Measurements from ENCODE around the gene RPS15. TPM values are rescaled to one million over a fixed set of nuclear protein-coding genes. Genes with fewer than 3 reads are reported as not detected.
A peak's percentile ranks its signal among the peaks of the same experiment; 100 is the strongest.

Gene RPS15
- total and polyA plus RNA-seq, 4 donors = 296 to 954 (median 414) TPM

DNA sequence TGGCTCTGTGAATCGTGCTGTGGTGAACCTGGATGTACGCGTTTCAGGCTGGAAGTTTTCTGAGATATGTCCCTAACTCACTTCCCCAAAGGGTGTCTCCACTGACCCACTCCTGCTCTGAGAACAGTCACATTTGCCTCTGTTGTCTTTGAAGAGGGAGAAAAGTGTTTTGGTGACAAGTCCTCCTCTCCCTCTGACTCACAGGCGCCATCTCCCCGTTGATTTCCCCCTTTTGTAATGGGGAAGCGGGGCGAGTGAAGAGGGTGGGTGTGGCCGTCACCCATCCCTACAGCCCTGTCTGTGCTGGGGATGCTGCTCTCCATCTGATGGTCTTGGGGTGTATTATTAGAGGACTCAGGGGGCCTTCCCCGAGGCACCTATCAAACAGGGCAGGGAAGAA lies 21.3 kb downstream of the RPS15 start:
- H3K9ac ChIP-seq (ENCODE audit: low read depth in 1 of 2, low read length in 2 of 2) = no peak overlapping the region
- peaks cover 0 to 11% (median 0%) of the 10 kb centered on the region in 4 donors for H3K4me1 ChIP-seq (ENCODE audit: control insufficient read depth in 4 of 4, insufficient read depth in 4 of 4, low read length in 3 of 4)
- peaks cover 0 to 1% (median 0%) of the 10 kb centered on the region in 4 donors for H3K36me3 ChIP-seq (ENCODE audit: control insufficient read depth in 4 of 4, insufficient read depth in 3 of 4, low read depth in 1 of 4, low read length in 3 of 4)
- TF ChIP-seq EGR1 (IDR thresholded peaks at IDR 0.05; ENCODE audit: low read depth in 2 of 2) = no peak
- TF ChIP-seq SP1 (IDR thresholded peaks at IDR 0.05) = no peak
- no peak for TF ChIP-seq HNF4A (conservative IDR thresholded peaks at IDR 0.05)
- no peak for TF ChIP-seq GABPA (IDR thresholded peaks at IDR 0.05 in 1 of 2, conservative IDR thresholded peaks at IDR 0.05 in 1 of 2)
- 78% methylated on average over 9 of the region's 9 CpGs for WGBS
- no peak for DNase-seq (ENCODE audit: low spot score)
- H3K27me3 ChIP-seq (ENCODE audit: control insufficient read depth in 4 of 4, insufficient read depth in 4 of 4, low read length in 3 of 4) = peaks cover 0 to 11% (median 3%) of the 10 kb centered on the region in 4 donors
- no peak overlapping the region for H3K27ac ChIP-seq (ENCODE audit: low read depth in 1 of 2, low read length in 2 of 2)
- H3K9me3 ChIP-seq (ENCODE audit: control insufficient read depth in 4 of 4, low read length in 3 of 4) = no peaks in the 10 kb centered on the region
- H3K4me3 ChIP-seq (ENCODE audit: low read depth in 1 of 3, low read length in 3 of 3) = no peak overlapping the region

DNA sequence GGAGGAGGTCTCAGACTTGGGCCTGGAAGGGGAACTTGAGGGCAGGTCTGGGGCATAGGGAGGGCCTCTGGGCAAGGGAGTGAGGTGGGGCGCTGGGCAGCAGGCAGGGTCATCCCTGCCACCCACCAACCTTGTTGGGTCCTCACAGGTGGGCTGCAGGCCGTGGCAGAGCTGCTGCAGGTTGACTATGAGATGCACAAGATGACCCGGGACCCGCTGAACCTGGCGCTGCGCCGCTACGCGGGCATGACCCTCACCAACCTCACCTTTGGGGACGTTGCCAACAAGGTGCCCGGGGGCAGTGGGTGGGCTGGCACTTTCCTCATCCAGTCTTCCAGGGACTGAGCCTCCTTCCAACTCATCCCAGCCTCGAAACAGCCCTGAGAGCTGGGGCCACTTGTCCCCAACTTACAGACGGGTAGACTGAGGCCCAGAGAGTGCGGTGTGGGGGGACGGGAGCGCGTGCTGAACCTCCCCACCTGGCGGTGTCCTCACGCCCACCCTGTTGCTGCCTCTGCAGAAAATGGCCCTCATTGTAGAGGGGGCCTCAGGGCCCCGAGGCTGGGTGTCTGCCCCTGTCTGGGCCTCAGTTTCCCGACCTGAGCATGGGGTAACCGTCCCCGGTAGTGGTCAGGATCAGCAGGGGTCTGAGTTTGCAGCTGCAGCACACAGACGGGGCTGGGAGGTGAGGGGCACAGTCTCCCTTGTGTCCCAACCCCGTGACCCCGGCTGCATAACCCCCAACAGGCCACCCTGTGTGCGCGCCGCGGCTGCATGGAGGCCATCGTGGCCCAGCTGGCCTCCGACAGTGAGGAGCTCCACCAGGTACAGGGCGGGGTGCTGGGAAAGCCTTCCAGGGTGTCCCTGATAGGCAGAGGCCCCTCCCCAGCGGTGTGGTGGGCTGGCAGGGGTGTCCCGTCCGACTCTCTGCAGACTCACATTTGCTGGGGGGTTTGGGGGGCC lies 22.1 kb downstream of the RPS15 start:
- Histone ChIP-seq H3K27me3 (ENCODE audit: control insufficient read depth in 4 of 4, insufficient read depth in 4 of 4, low read length in 3 of 4) (peaks cover 0 to 11% (median 3%) of the 10 kb centered on the region in 4 donors), H3K4me1 (ENCODE audit: control insufficient read depth in 4 of 4, insufficient read depth in 4 of 4, low read length in 3 of 4) (peaks cover 0 to 6% (median 0%) of the 10 kb centered on the region in 4 donors), H3K4me3 (ENCODE audit: low read depth in 1 of 3, low read length in 3 of 3) (no peak overlapping the region), H3K36me3 (ENCODE audit: control insufficient read depth in 4 of 4, insufficient read depth in 3 of 4, low read depth in 1 of 4, low read length in 3 of 4) (peaks cover 0 to 1% (median 0%) of the 10 kb centered on the region in 4 donors), H3K27ac (ENCODE audit: low read depth in 1 of 2, low read length in 2 of 2) (no peak overlapping the region), H3K9me3 (ENCODE audit: control insufficient read depth in 4 of 4, low read length in 3 of 4) (no peaks in the 10 kb centered on the region), H3K9ac (ENCODE audit: low read depth in 1 of 2, low read length in 2 of 2) (no peak overlapping the region)
- TF ChIP-seq, protein P1, sequence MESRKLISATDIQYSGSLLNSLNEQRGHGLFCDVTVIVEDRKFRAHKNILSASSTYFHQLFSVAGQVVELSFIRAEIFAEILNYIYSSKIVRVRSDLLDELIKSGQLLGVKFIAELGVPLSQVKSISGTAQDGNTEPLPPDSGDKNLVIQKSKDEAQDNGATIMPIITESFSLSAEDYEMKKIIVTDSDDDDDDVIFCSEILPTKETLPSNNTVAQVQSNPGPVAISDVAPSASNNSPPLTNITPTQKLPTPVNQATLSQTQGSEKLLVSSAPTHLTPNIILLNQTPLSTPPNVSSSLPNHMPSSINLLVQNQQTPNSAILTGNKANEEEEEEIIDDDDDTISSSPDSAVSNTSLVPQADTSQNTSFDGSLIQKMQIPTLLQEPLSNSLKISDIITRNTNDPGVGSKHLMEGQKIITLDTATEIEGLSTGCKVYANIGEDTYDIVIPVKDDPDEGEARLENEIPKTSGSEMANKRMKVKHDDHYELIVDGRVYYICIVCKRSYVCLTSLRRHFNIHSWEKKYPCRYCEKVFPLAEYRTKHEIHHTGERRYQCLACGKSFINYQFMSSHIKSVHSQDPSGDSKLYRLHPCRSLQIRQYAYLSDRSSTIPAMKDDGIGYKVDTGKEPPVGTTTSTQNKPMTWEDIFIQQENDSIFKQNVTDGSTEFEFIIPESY (IDR thresholded peaks at IDR 0.05) = no peak
- no peak for DNase-seq (ENCODE audit: low spot score)
- WGBS = 92% methylated on average over 36 of the region's 36 CpGs

DNA sequence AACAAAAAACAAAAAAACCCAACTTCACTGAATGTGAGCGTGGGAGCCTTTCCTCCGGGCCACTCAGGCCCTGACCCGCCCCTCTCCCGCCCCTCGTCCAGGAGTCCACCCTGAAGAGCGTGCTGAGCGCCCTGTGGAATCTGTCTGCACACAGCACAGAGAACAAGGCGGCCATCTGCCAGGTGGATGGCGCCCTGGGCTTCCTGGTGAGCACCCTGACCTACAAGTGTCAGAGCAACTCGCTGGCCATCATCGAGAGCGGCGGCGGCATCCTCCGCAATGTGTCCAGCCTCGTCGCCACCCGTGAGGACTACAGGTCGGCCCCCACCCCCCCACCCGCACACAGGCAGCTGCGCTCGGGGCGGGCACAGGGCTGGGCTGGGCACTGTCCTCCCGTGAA lies 23.7 kb downstream of the RPS15 start:
- Histone ChIP-seq H3K9ac (ENCODE audit: low read depth in 1 of 2, low read length in 2 of 2) (no peak overlapping the region), H3K4me3 (ENCODE audit: low read depth in 1 of 3, low read length in 3 of 3) (no peak overlapping the region), H3K27me3 (ENCODE audit: control insufficient read depth in 4 of 4, insufficient read depth in 4 of 4, low read length in 3 of 4) (peaks cover 0 to 5% (median 2%) of the 10 kb centered on the region in 4 donors), H3K9me3 (ENCODE audit: control insufficient read depth in 4 of 4, low read length in 3 of 4) (no peaks in the 10 kb centered on the region), H3K36me3 (ENCODE audit: control insufficient read depth in 4 of 4, insufficient read depth in 3 of 4, low read depth in 1 of 4, low read length in 3 of 4) (no peaks in the 10 kb centered on the region), H3K4me1 (ENCODE audit: control insufficient read depth in 4 of 4, insufficient read depth in 4 of 4, low read length in 3 of 4) (peaks cover 0 to 14% (median 5%) of the 10 kb centered on the region in 4 donors), H3K27ac (ENCODE audit: low read depth in 1 of 2, low read length in 2 of 2) (no peak overlapping the region)
- no peak for DNase-seq (ENCODE audit: low spot score)
- WGBS = 95% methylated on average over 24 of the region's 24 CpGs
- no peak for TF ChIP-seq HNF4A (conservative IDR thresholded peaks at IDR 0.05)

DNA sequence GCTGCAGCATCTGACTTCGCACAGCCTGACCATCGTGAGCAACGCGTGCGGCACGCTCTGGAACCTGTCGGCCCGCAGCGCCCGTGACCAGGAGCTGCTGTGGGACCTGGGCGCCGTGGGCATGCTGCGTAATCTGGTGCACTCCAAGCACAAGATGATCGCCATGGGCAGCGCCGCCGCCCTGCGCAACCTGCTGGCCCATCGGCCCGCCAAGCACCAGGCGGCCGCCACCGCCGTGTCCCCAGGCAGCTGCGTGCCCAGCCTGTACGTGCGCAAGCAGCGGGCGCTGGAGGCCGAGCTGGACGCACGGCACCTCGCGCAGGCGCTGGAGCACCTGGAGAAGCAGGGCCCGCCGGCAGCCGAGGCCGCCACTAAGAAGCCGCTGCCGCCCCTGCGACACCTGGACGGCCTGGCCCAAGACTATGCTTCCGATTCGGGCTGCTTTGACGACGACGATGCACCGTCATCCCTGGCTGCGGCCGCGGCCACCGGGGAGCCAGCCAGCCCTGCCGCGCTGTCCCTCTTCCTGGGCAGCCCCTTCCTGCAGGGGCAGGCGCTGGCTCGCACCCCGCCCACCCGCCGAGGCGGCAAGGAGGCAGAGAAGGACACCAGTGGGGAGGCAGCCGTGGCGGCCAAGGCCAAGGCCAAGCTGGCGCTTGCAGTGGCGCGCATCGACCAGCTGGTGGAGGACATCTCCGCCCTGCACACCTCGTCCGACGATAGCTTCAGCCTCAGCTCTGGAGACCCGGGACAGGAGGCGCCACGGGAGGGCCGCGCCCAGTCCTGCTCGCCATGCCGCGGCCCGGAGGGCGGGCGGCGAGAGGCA lies 27.2 kb downstream of the RPS15 start:
- Histone ChIP-seq H3K4me3 (ENCODE audit: low read depth in 1 of 3, low read length in 3 of 3) (no peak overlapping the region), H3K27ac (ENCODE audit: low read depth in 1 of 2, low read length in 2 of 2) (no peak overlapping the region), H3K36me3 (ENCODE audit: control insufficient read depth in 4 of 4, insufficient read depth in 3 of 4, low read depth in 1 of 4, low read length in 3 of 4) (no peaks in the 10 kb centered on the region), H3K27me3 (ENCODE audit: control insufficient read depth in 4 of 4, insufficient read depth in 4 of 4, low read length in 3 of 4) (peaks cover 0 to 11% (median 3%) of the 10 kb centered on the region in 4 donors), H3K4me1 (ENCODE audit: control insufficient read depth in 4 of 4, insufficient read depth in 4 of 4, low read length in 3 of 4) (peaks cover 18 to 45% (median 35%) of the 10 kb centered on the region in 4 donors), H3K9me3 (ENCODE audit: control insufficient read depth in 4 of 4, low read length in 3 of 4) (no peaks in the 10 kb centered on the region), H3K9ac (ENCODE audit: low read depth in 1 of 2, low read length in 2 of 2) (no peak overlapping the region)
- 54% methylated on average over 83 of the region's 83 CpGs for WGBS
- no peak for DNase-seq (ENCODE audit: low spot score)
- TF ChIP-seq GABPA (IDR thresholded peaks at IDR 0.05 in 1 of 2, conservative IDR thresholded peaks at IDR 0.05 in 1 of 2) = no peak
- TF ChIP-seq, protein P2, sequence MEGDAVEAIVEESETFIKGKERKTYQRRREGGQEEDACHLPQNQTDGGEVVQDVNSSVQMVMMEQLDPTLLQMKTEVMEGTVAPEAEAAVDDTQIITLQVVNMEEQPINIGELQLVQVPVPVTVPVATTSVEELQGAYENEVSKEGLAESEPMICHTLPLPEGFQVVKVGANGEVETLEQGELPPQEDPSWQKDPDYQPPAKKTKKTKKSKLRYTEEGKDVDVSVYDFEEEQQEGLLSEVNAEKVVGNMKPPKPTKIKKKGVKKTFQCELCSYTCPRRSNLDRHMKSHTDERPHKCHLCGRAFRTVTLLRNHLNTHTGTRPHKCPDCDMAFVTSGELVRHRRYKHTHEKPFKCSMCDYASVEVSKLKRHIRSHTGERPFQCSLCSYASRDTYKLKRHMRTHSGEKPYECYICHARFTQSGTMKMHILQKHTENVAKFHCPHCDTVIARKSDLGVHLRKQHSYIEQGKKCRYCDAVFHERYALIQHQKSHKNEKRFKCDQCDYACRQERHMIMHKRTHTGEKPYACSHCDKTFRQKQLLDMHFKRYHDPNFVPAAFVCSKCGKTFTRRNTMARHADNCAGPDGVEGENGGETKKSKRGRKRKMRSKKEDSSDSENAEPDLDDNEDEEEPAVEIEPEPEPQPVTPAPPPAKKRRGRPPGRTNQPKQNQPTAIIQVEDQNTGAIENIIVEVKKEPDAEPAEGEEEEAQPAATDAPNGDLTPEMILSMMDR (IDR thresholded peaks at IDR 0.05; ENCODE audit: low read depth, low read length, missing input control) = peak; percentile 49
- TF ChIP-seq, protein P3, sequence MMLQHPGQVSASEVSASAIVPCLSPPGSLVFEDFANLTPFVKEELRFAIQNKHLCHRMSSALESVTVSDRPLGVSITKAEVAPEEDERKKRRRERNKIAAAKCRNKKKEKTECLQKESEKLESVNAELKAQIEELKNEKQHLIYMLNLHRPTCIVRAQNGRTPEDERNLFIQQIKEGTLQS (IDR thresholded peaks at IDR 0.05) = no peak
- no peak for TF ChIP-seq YY1 (IDR thresholded peaks at IDR 0.05)
- TF ChIP-seq, protein P4, sequence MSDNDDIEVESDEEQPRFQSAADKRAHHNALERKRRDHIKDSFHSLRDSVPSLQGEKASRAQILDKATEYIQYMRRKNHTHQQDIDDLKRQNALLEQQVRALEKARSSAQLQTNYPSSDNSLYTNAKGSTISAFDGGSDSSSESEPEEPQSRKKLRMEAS (IDR thresholded peaks at IDR 0.05) = no peak
- no peak for TF ChIP-seq SP1 (IDR thresholded peaks at IDR 0.05)
- no peak for TF ChIP-seq NR2F2 (IDR thresholded peaks at IDR 0.05)
- no peak for TF ChIP-seq FOXA1 (IDR thresholded peaks at IDR 0.05)
